Right cardiac atrium (tissue), 5 donors: ENCODE measurements around the gene HINFP. TPM values are rescaled to one million over a fixed set of nuclear protein-coding genes. Genes with fewer than 3 reads are reported as not detected.
A peak's percentile ranks its signal among the peaks of the same experiment; 100 is the strongest.
"Not testable (repeated sequence)": the region's sequence is repeated elsewhere in the genome, so short reads cannot be mapped to it uniquely, and the experiment has no call there.

Experiments used
- ATAC-seq, 2 donors: fragments of 200-7000 bp; cut with Tn5 transposase; one replicate each; pipeline versions ENCODE4 v1.8.0 to v1.9.1; 2020; ENCODE audit warnings: moderate library complexity in 2 of 2, mild to moderate bottlenecking in 1 of 2
- DNase-seq, 3 donors: peaks; one replicate each; pipeline ENCODE4 v3.0.0-alpha.2; 2020
- H3K27ac ChIP-seq: one replicate; pipeline ENCODE4 v1.5.1; 2013; ENCODE audit warnings: mild to moderate bottlenecking, low read length, control low read depth, moderate library complexity
- H3K27me3 ChIP-seq: one replicate; pipeline ENCODE4 v1.6.1; 2013; ENCODE audit not compliant: control insufficient read depth, insufficient read depth
- H3K4me1 ChIP-seq: one replicate; pipeline ENCODE4 v1.6.1; 2013; ENCODE audit warnings: low read length; ENCODE audit not compliant: control insufficient read depth, insufficient read depth
- H3K4me3 ChIP-seq: one replicate; pipeline ENCODE4 v1.5.1; 2013; ENCODE audit warnings: low read length, control low read depth
- H3K9me3 ChIP-seq: one replicate; pipeline ENCODE4 v1.6.1; 2013; ENCODE audit warnings: low read length; ENCODE audit not compliant: control insufficient read depth
- WGBS: extraction: QIAGEN DNeasy Blood & Tissue Kit; methylation state at CpG from one replicate; pipeline ENCODE4 v1.1.7; 2013; 5-methylcytosine and 5-hydroxymethylcytosine counted together
- intact Hi-C, 4 donors: fragments of 100-400 bp; cut with DNase I; formaldehyde crosslinking; loops; one replicate each; pipeline versions ENCODE4 v1.11.0 to v1.14.0; 2022 to 2023
- polyA plus RNA-seq: library from polyadenylated mRNA; stranded (reverse); fragments of 200-250 nt; gene quantifications from one replicate; pipeline ENCODE4 v1.2.3, GENCODE V29; 2013
- total RNA-seq, 4 donors: library from RNA; stranded (reverse); fragmentation: NEBNext Ultra II Directional; extraction: Animal tissue kit (Norgen Biotek cat#: 25700); gene quantifications; one replicate each; pipeline ENCODE4 v1.2.1, GENCODE V29; 2021
- donor health status: healthy with polysubstance abuse.
- donor health status: DM: no; HTN: yes; CAD: no.
- donor health status: DM: no; HTN: no; CAD: no.
- donor health status: DM: no; HTN: yes; CAD: no; lungs with severe emphysema.
- donor health status: DM: yes; HTN: yes; CAD: no.

The HINFP gene
- total and polyA plus RNA-seq, 5 donors: 8.4 to 17.0 (median 14.0) TPM

- peak; percentile 11 to 13 for ATAC-seq
- Histone ChIP-seq H3K27me3 (no peaks in the 10 kb centered on the region), H3K4me1 (peaks cover 7% of the 10 kb centered on the region), H3K9me3 (no peaks in the 10 kb centered on the region), H3K27ac (peak overlapping the region; percentile 96), H3K4me3 (peak overlapping the region; percentile 87)
- DNase-seq: no peak
- 1% methylated on average over 29 of the region's 29 CpGs for WGBS
- intact Hi-C loops: no loop called here
These were observed 20.2 kb upstream of the HINFP start for GRCh38 chr11:119100994-119101758.

GRCh38 chr11:119101759-119102423 is 19.5 kb upstream of the HINFP start, which contains the start of gene DPAGT1:
TSS of gene DPAGT1 (minus strand) at chr11:119101853. CDS start at chr11:119101655, 198 bp downstream.
- whole genome bisulfite sequencing: under 1% methylated on average over 32 of the region's 32 CpGs
- intact Hi-C loops: no loop called here
- Histone ChIP-seq H3K4me3 (peak within 1 kb of the TSS; percentile 87), H3K27me3 (no peaks in the 10 kb centered on the region), H3K27ac (peak within 1 kb of the TSS; percentile 96), H3K9me3 (no peaks in the 10 kb centered on the region), H3K4me1 (peaks cover 12% of the 10 kb centered on the region)
- peak; percentile 95 to 96 for ATAC-seq
- DNase-seq: peak; percentile 91 to 94 (median 93)

- 81% methylated on average over 18 of the region's 18 CpGs for WGBS
- peak overlapping the region; percentile 87 for H3K4me3 ChIP-seq
- DNase-seq, H3K9me3 ChIP-seq, ATAC-seq, intact Hi-C loops, H3K27me3 ChIP-seq: not testable (repeated sequence)
- peaks cover 12% of the 10 kb centered on the region for H3K4me1 ChIP-seq
- peak overlapping the region; percentile 73 for H3K27ac ChIP-seq
These were observed 18.2 kb upstream of the HINFP start for GRCh38 chr11:119103161-119103664.

- 55% methylated on average over 4 of the region's 4 CpGs for WGBS
- intact Hi-C loops: no loop called here
- Histone ChIP-seq H3K27me3 (no peaks in the 10 kb centered on the region), H3K9me3 (no peaks in the 10 kb centered on the region), H3K4me1 (peaks cover 12% of the 10 kb centered on the region), H3K27ac (no peak overlapping the region), H3K4me3 (no peak overlapping the region)
- no peak for DNase-seq
- no peak for ATAC-seq
These were observed 17.6 kb upstream of the HINFP start for GRCh38 chr11:119103793-119104192.

- intact Hi-C loops: no loop called here
- no peaks in the 10 kb centered on the region for H3K27me3 ChIP-seq
- no peaks in the 10 kb centered on the region for H3K9me3 ChIP-seq
- peak; percentile 94 for ATAC-seq
- peak; percentile 93 to 98 (median 97) for DNase-seq
- peak within 1 kb of the TSS; percentile 99 for H3K4me3 ChIP-seq
- under 1% methylated on average over 49 of the region's 49 CpGs for WGBS
- H3K4me1 ChIP-seq: peaks cover 5% of the 10 kb centered on the region
- peak within 1 kb of the TSS; percentile 89 for H3K27ac ChIP-seq
These were observed 14.5 kb upstream of the HINFP start, which contains the start of gene C2CD2L for GRCh38 chr11:119106564-119107537. TSS of gene C2CD2L (plus strand) at chr11:119107344. CDS start at chr11:119107742, 398 bp downstream.

GRCh38 chr11:119107538-119108145 is 13.7 kb upstream of the HINFP start:
- peaks cover 5% of the 10 kb centered on the region for H3K4me1 ChIP-seq
- peak overlapping the region; percentile 99 for H3K4me3 ChIP-seq
- intact Hi-C loops: no loop called here
- H3K27ac ChIP-seq: peak overlapping the region; percentile 89
- peak in 2 of 3 donors; percentile 63 to 71 for DNase-seq
- WGBS: under 1% methylated on average over 65 of the region's 65 CpGs
- H3K27me3 ChIP-seq: no peaks in the 10 kb centered on the region
- no peaks in the 10 kb centered on the region for H3K9me3 ChIP-seq
- ATAC-seq: peak in 1 of 2 donors; percentile 26

- ATAC-seq (peak in 1 of 2 donors; percentile 1), DNase-seq (peak in 1 of 3 donors; percentile 53)
- Histone ChIP-seq H3K4me1 (peaks cover 5% of the 10 kb centered on the region), H3K4me3 (peak overlapping the region; percentile 99), H3K27ac (no peak overlapping the region), H3K27me3 (no peaks in the 10 kb centered on the region), H3K9me3 (no peaks in the 10 kb centered on the region)
- WGBS: 17% methylated on average over 8 of the region's 8 CpGs
- intact Hi-C loops: no loop called here
These were observed 13.1 kb upstream of the HINFP start for GRCh38 chr11:119108146-119108856.

- ATAC-seq: no peak
- intact Hi-C loops: no loop called here
- no peak overlapping the region for H3K4me3 ChIP-seq
- H3K27ac ChIP-seq: no peak overlapping the region
- no peak for DNase-seq
- WGBS: 81% methylated on average over 2 of the region's 2 CpGs
- no peaks in the 10 kb centered on the region for H3K27me3 ChIP-seq
- H3K4me1 ChIP-seq: peaks cover 5% of the 10 kb centered on the region
- H3K9me3 ChIP-seq: no peaks in the 10 kb centered on the region
These were observed 12.5 kb upstream of the HINFP start for GRCh38 chr11:119108857-119109221.

GRCh38 chr11:119109843-119110242 is 11.5 kb upstream of the HINFP start:
- H3K27me3 ChIP-seq: no peaks in the 10 kb centered on the region
- intact Hi-C loops: no loop called here
- no peak overlapping the region for H3K27ac ChIP-seq
- no peaks in the 10 kb centered on the region for H3K9me3 ChIP-seq
- ATAC-seq (no peak), DNase-seq (no peak)
- WGBS: 87% methylated on average over 3 of the region's 3 CpGs
- H3K4me1 ChIP-seq: peaks cover 5% of the 10 kb centered on the region
- no peak overlapping the region for H3K4me3 ChIP-seq
